ENCODE results near the gene JARID2.

DNA sequence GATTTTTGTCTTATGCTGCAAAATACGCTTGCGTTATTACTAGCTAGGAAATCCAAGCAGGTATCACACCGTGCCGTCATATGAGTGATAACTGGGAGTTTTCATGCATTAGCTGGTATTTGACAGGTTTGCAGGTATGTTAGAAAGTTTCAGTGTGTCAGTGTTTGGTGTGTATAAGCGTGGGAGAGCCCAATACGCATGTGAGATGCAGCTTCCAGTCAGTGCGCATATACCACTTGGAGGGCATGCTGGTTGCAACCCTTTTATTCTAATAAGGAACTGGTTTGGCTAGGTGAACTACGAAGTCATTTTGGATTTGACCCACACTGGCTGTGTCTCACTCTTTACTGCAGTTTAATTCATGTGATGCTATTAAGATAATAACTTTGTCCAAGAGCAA is 35.1 kb downstream of the JARID2 start:
- TF ChIP-seq MXI1 (conservative IDR thresholded peaks at IDR 0.05; ENCODE audit: poor library complexity, severe bottlenecking) (no peak), EZH2 (IDR thresholded peaks at IDR 0.05; ENCODE audit: borderline replicate concordance, insufficient read depth, low read length, poor library complexity, severe bottlenecking) (no peak)
- TF ChIP-seq, protein P1, sequence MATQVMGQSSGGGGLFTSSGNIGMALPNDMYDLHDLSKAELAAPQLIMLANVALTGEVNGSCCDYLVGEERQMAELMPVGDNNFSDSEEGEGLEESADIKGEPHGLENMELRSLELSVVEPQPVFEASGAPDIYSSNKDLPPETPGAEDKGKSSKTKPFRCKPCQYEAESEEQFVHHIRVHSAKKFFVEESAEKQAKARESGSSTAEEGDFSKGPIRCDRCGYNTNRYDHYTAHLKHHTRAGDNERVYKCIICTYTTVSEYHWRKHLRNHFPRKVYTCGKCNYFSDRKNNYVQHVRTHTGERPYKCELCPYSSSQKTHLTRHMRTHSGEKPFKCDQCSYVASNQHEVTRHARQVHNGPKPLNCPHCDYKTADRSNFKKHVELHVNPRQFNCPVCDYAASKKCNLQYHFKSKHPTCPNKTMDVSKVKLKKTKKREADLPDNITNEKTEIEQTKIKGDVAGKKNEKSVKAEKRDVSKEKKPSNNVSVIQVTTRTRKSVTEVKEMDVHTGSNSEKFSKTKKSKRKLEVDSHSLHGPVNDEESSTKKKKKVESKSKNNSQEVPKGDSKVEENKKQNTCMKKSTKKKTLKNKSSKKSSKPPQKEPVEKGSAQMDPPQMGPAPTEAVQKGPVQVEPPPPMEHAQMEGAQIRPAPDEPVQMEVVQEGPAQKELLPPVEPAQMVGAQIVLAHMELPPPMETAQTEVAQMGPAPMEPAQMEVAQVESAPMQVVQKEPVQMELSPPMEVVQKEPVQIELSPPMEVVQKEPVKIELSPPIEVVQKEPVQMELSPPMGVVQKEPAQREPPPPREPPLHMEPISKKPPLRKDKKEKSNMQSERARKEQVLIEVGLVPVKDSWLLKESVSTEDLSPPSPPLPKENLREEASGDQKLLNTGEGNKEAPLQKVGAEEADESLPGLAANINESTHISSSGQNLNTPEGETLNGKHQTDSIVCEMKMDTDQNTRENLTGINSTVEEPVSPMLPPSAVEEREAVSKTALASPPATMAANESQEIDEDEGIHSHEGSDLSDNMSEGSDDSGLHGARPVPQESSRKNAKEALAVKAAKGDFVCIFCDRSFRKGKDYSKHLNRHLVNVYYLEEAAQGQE (IDR thresholded peaks at IDR 0.05; ENCODE audit: borderline replicate concordance) = no peak
